ENCODE data around the gene DAB2IP.
A peak's percentile ranks its signal among the peaks of the same experiment; 100 is the strongest.

Gene DAB2IP

DNA sequence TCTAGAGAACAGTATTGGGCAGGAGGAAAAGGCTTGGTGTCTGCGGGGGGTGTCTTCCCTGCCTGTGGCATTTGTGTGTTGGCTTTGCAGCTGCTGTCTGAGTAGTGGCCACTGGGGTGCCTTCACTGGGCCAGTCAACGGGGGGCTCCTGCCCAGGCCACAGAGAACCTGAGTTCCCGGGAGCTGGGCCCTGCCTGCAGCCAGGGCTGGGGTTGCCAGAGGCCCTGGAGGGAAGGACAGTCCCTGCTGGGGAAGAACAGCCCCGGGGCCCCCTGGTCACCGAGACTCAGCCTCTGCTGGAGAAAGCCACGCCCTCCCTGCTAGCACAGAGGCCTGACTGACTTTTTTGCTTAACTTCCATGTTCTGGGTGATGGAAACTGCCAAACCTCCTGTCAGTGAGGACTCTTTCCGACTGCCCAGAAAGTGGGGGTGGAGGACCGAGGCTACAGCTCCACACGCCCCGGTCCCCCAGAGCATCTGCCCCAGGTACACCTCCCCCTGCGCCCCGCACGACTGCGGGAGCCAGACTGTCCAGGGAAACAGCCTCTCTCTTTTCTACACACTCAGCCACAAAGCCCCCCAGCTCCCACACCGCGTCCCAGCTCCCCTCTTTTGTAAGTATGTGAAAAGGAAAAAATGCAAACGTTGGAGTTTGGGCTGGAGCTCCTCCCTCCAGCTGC, 133.4 kb downstream of the DAB2IP start:
- no peak overlapping the region for H3K14ac ChIP-seq (ENCODE audit: low read length)
- H3K27ac ChIP-seq (replicated peaks; ENCODE audit: low read length) = no peak overlapping the region
- WGBS, 2 donors (ENCODE audit: extremely low coverage in 2 of 2, insufficient read length in 2 of 2, insufficient replicate concordance in 1 of 2) = no CpG with 5 or more reads among the region's 17 CpGs

GRCh38 chr9:121785673-121786542, 134.5 kb downstream of the DAB2IP start:
- DNase-seq (ENCODE audit: low spot score) = no peak
- H2BK15ac ChIP-seq (ENCODE audit: low read length) = no peak overlapping the region
- no peak overlapping the region for H2BK120ac ChIP-seq (ENCODE audit: low read depth, low read length)
- H2AFZ ChIP-seq (ENCODE audit: low read length) = no peak overlapping the region
- no peak overlapping the region for H3K27ac ChIP-seq (replicated peaks; ENCODE audit: low read length)
- H4K8ac ChIP-seq (ENCODE audit: low read depth, low read length) = no peak overlapping the region
- H3K4ac ChIP-seq (ENCODE audit: low read length) = no peak overlapping the region
- H4K91ac ChIP-seq (ENCODE audit: low read depth, low read length, poor library complexity) = no peak overlapping the region
- no peak overlapping the region for H2AK5ac ChIP-seq (ENCODE audit: low read depth, low read length)
- peak overlapping the region; percentile 27 for H3K23ac ChIP-seq (ENCODE audit: low read depth, low read length, poor library complexity)
- no peak overlapping the region for H3K9ac ChIP-seq (ENCODE audit: low read depth, low read length, poor library complexity)
- H2BK12ac ChIP-seq (ENCODE audit: low read length) = no peak overlapping the region
- H3K4me3 ChIP-seq (ENCODE audit: low read length in 2 of 2) = no peak overlapping the region
- peaks cover 2% of the 10 kb centered on the region for H3K79me1 ChIP-seq (ENCODE audit: low read depth, low read length)
- no peak overlapping the region for H3K4me2 ChIP-seq (ENCODE audit: insufficient read depth, low read length, poor library complexity, severe bottlenecking)
- no peaks in the 10 kb centered on the region for H3K9me3 ChIP-seq (replicated peaks in 1 of 2; ENCODE audit: control insufficient read depth in 2 of 2, insufficient read depth in 1 of 2, low read depth in 1 of 2, low read length in 2 of 2)
- peak overlapping the region; percentile 41 for H3K14ac ChIP-seq (ENCODE audit: low read length)
- H3K18ac ChIP-seq (ENCODE audit: low read length) = peak overlapping the region; percentile 71
- H3K36me3 ChIP-seq (replicated peaks in 1 of 2; ENCODE audit: control insufficient read depth in 2 of 2, insufficient read depth in 2 of 2, low read length in 2 of 2) = peaks cover 23 to 45% of the 10 kb centered on the region in 2 donors
- WGBS, 2 donors (ENCODE audit: extremely low coverage in 2 of 2, insufficient read length in 2 of 2, insufficient replicate concordance in 1 of 2) = no CpG with 5 or more reads among the region's 11 CpGs
- no peak overlapping the region for H2BK5ac ChIP-seq (ENCODE audit: low read length)
- no peaks in the 10 kb centered on the region for H3K27me3 ChIP-seq (ENCODE audit: control insufficient read depth in 3 of 3, insufficient read depth in 3 of 3, low read depth in 1 of 3, low read length in 3 of 3)
- H3K4me1 ChIP-seq (ENCODE audit: control insufficient read depth in 2 of 2, insufficient read depth in 1 of 2, low read depth in 1 of 2, low read length in 2 of 2) = peaks cover 25 to 33% of the 10 kb centered on the region in 2 donors

More for the DNA sequence above, 133.4 kb downstream of the DAB2IP start:
- peaks cover 25 to 41% of the 10 kb centered on the region in 2 donors for H3K4me1 ChIP-seq (ENCODE audit: control insufficient read depth in 2 of 2, insufficient read depth in 1 of 2, low read depth in 1 of 2, low read length in 2 of 2)
- no peak overlapping the region for H2AK5ac ChIP-seq (ENCODE audit: low read depth, low read length)
- H2BK15ac ChIP-seq (ENCODE audit: low read length) = no peak overlapping the region
- no peak overlapping the region for H2BK120ac ChIP-seq (ENCODE audit: low read depth, low read length)
- peaks cover 6% of the 10 kb centered on the region for H3K79me1 ChIP-seq (ENCODE audit: low read depth, low read length)
- no peak overlapping the region for H3K4me3 ChIP-seq (ENCODE audit: low read length in 2 of 2)
- H2BK12ac ChIP-seq (ENCODE audit: low read length) = no peak overlapping the region
- H3K9me3 ChIP-seq (replicated peaks in 1 of 2; ENCODE audit: control insufficient read depth in 2 of 2, insufficient read depth in 1 of 2, low read depth in 1 of 2, low read length in 2 of 2) = no peaks in the 10 kb centered on the region
- H3K4me2 ChIP-seq (ENCODE audit: insufficient read depth, low read length, poor library complexity, severe bottlenecking) = no peak overlapping the region
- H4K8ac ChIP-seq (ENCODE audit: low read depth, low read length) = no peak overlapping the region
- no peak overlapping the region for H3K9ac ChIP-seq (ENCODE audit: low read depth, low read length, poor library complexity)
- no peak for DNase-seq (ENCODE audit: low spot score)
- H3K27me3 ChIP-seq (ENCODE audit: control insufficient read depth in 3 of 3, insufficient read depth in 3 of 3, low read depth in 1 of 3, low read length in 3 of 3) = no peaks in the 10 kb centered on the region
- no peak overlapping the region for H2AFZ ChIP-seq (ENCODE audit: low read length)
- no peak overlapping the region for H3K4ac ChIP-seq (ENCODE audit: low read length)
- no peak overlapping the region for H2BK5ac ChIP-seq (ENCODE audit: low read length)
- H3K18ac ChIP-seq (ENCODE audit: low read length) = peak overlapping the region; percentile 70
- no peak overlapping the region for H3K23ac ChIP-seq (ENCODE audit: low read depth, low read length, poor library complexity)
- no peak overlapping the region for H4K91ac ChIP-seq (ENCODE audit: low read depth, low read length, poor library complexity)
- H3K36me3 ChIP-seq (replicated peaks in 1 of 2; ENCODE audit: control insufficient read depth in 2 of 2, insufficient read depth in 2 of 2, low read length in 2 of 2) = peaks cover 23 to 53% of the 10 kb centered on the region in 2 donors

- Histone ChIP-seq H3K14ac (ENCODE audit: low read length) (peak overlapping the region; percentile 41), H2AK5ac (ENCODE audit: low read depth, low read length) (peak overlapping the region; percentile 34), H3K36me3 (replicated peaks in 1 of 2; ENCODE audit: control insufficient read depth in 2 of 2, insufficient read depth in 2 of 2, low read length in 2 of 2) (peaks cover 18 to 39% of the 10 kb centered on the region in 2 donors), H3K79me1 (ENCODE audit: low read depth, low read length) (peaks cover 2% of the 10 kb centered on the region), H4K91ac (ENCODE audit: low read depth, low read length, poor library complexity) (no peak overlapping the region), H2BK5ac (ENCODE audit: low read length) (no peak overlapping the region), H3K27ac (replicated peaks; ENCODE audit: low read length) (no peak overlapping the region), H3K4ac (ENCODE audit: low read length) (no peak overlapping the region), H3K23ac (ENCODE audit: low read depth, low read length, poor library complexity) (peak overlapping the region; percentile 27), H3K4me2 (ENCODE audit: insufficient read depth, low read length, poor library complexity, severe bottlenecking) (no peak overlapping the region), H3K4me3 (ENCODE audit: low read length in 2 of 2) (no peak overlapping the region), H3K4me1 (ENCODE audit: control insufficient read depth in 2 of 2, insufficient read depth in 1 of 2, low read depth in 1 of 2, low read length in 2 of 2) (peaks cover 25 to 31% of the 10 kb centered on the region in 2 donors), H4K8ac (ENCODE audit: low read depth, low read length) (no peak overlapping the region), H2AFZ (ENCODE audit: low read length) (no peak overlapping the region), H3K9ac (ENCODE audit: low read depth, low read length, poor library complexity) (no peak overlapping the region), H3K9me3 (replicated peaks in 1 of 2; ENCODE audit: control insufficient read depth in 2 of 2, insufficient read depth in 1 of 2, low read depth in 1 of 2, low read length in 2 of 2) (no peaks in the 10 kb centered on the region), H2BK120ac (ENCODE audit: low read depth, low read length) (no peak overlapping the region), H2BK12ac (ENCODE audit: low read length) (no peak overlapping the region), H2BK15ac (ENCODE audit: low read length) (no peak overlapping the region), H3K27me3 (ENCODE audit: control insufficient read depth in 3 of 3, insufficient read depth in 3 of 3, low read depth in 1 of 3, low read length in 3 of 3) (no peaks in the 10 kb centered on the region), H3K18ac (ENCODE audit: low read length) (peak overlapping the region; percentile 59)
- no CpG with 5 or more reads among the region's 5 CpGs for WGBS, 2 donors (ENCODE audit: extremely low coverage in 2 of 2, insufficient read length in 2 of 2, insufficient replicate concordance in 1 of 2)
- DNase-seq (ENCODE audit: low spot score) = no peak
These were observed 135.1 kb downstream of the DAB2IP start for GRCh38 chr9:121786543-121786948.

- Histone ChIP-seq H3K4me3 (ENCODE audit: low read length in 2 of 2) (no peak overlapping the region), H3K4ac (ENCODE audit: low read length) (no peak overlapping the region), H2BK15ac (ENCODE audit: low read length) (no peak overlapping the region), H3K18ac (ENCODE audit: low read length) (no peak overlapping the region), H4K8ac (ENCODE audit: low read depth, low read length) (no peak overlapping the region), H3K9me3 (replicated peaks in 1 of 2; ENCODE audit: control insufficient read depth in 2 of 2, insufficient read depth in 1 of 2, low read depth in 1 of 2, low read length in 2 of 2) (no peaks in the 10 kb centered on the region), H2AK5ac (ENCODE audit: low read depth, low read length) (peak overlapping the region; percentile 34), H3K27me3 (ENCODE audit: control insufficient read depth in 3 of 3, insufficient read depth in 3 of 3, low read depth in 1 of 3, low read length in 3 of 3) (no peaks in the 10 kb centered on the region), H3K27ac (replicated peaks; ENCODE audit: low read length) (no peak overlapping the region), H4K91ac (ENCODE audit: low read depth, low read length, poor library complexity) (peak overlapping the region; percentile 72), H3K9ac (ENCODE audit: low read depth, low read length, poor library complexity) (peak overlapping the region; percentile 72), H3K4me2 (ENCODE audit: insufficient read depth, low read length, poor library complexity, severe bottlenecking) (no peak overlapping the region), H2BK12ac (ENCODE audit: low read length) (no peak overlapping the region), H2AFZ (ENCODE audit: low read length) (no peak overlapping the region), H3K79me1 (ENCODE audit: low read depth, low read length) (peaks cover 2% of the 10 kb centered on the region), H3K14ac (ENCODE audit: low read length) (peak overlapping the region; percentile 2), H3K36me3 (replicated peaks in 1 of 2; ENCODE audit: control insufficient read depth in 2 of 2, insufficient read depth in 2 of 2, low read length in 2 of 2) (peaks cover 13 to 34% of the 10 kb centered on the region in 2 donors), H3K23ac (ENCODE audit: low read depth, low read length, poor library complexity) (no peak overlapping the region), H2BK120ac (ENCODE audit: low read depth, low read length) (no peak overlapping the region), H3K4me1 (ENCODE audit: control insufficient read depth in 2 of 2, insufficient read depth in 1 of 2, low read depth in 1 of 2, low read length in 2 of 2) (peaks cover 25 to 28% of the 10 kb centered on the region in 2 donors), H2BK5ac (ENCODE audit: low read length) (no peak overlapping the region)
- DNase-seq (ENCODE audit: low spot score) = no peak
- WGBS, 2 donors (ENCODE audit: extremely low coverage in 2 of 2, insufficient read length in 2 of 2, insufficient replicate concordance in 1 of 2) = no CpG with 5 or more reads among the region's 8 CpGs
These were observed 135.6 kb downstream of the DAB2IP start for GRCh38 chr9:121786998-121787422.
